ENCODE data around the gene PCSK7.

GRCh38 chr11:117166491-117166890, 65.4 kb downstream of the PCSK7 start:
- TF ChIP-seq CTCF (IDR thresholded peaks at IDR 0.05) (no peak), POLR2AphosphoS5 (IDR thresholded peaks at IDR 0.05) (no peak)

Data from prostate gland (tissue), 2 donors.